HCT116 (cell line): ENCODE measurements around the gene CTU1. TPM values are rescaled to one million over a fixed set of nuclear protein-coding genes. Genes with fewer than 3 reads are reported as not detected.

ENCODE experiments used
- ATAC-seq: fragments of 200-7000 bp; cut with Tn5 transposase; 2 replicates; pipeline ENCODE4 v1.9.1; 2020; ENCODE audit warnings: mild to moderate bottlenecking, moderate library complexity
- BruUV-seq: library from RNA; stranded (reverse); fragments of 400-500 nt; replicated peaks from 2 replicates; lab custom pipeline; 2021; lab: Mats Ljungman, UMichigan
- CTCF ChIA-PET: fragments of 300-600 bp; sonication (Branson Sonifier 250); formaldehyde crosslinking; loops from one replicate; lab custom pipeline; 2021; ENCODE audit warnings: antibody characterized with exemption; lab: Charles Lee
- POLR2A ChIA-PET: fragments of 300-600, 350-600 bp; sonication (Branson Sonifier 250); formaldehyde crosslinking; loops from one replicate; lab custom pipeline; 2021; ENCODE audit warnings: antibody characterized with exemption; lab: Charles Lee
- RAD21 ChIA-PET, 2 experiments: fragments of 300-600 bp; sonication (Branson Sonifier 250); formaldehyde crosslinking; loops; one replicate each; lab custom pipeline; 2023; ENCODE audit warnings: low total read pairs in 2 of 2; ENCODE audit not compliant: uncharacterized antibody in 2 of 2, unreplicated experiment in 2 of 2, low non-redundant PET in 1 of 2; lab: Charles Lee
- DNase-seq: peaks from one replicate; pipeline ENCODE4 v3.0.0-alpha.2; 2010; ENCODE audit warnings: low read depth, low spot score
- H2AFZ ChIP-seq: fragments of 200-600 bp; shearing (Covaris generic), sonication (generic); 2 replicates; pipeline ENCODE4 v1.6.1; 2017; ENCODE audit warnings: low read depth, mixed run types, mixed read lengths, antibody characterized with exemption, low read length; ENCODE audit not compliant: poor library complexity, severe bottlenecking
- H3K27ac ChIP-seq: 2 replicates; pipeline ENCODE4 v1.5.1; 2012; ENCODE audit warnings: low read depth, low read length
- H3K27me3 ChIP-seq: fragments of 200-600 bp; sonication (generic); 2 replicates; pipeline ENCODE4 v1.6.1; 2016; ENCODE audit warnings: mixed run types, low read length, mixed read lengths; ENCODE audit not compliant: insufficient read depth
- H3K36me3 ChIP-seq, 2 experiments: fragments of 200-500 bp in 1 of 2; fragments of 200-600 bp in 1 of 2; sonication (Bioruptor generic) in 1 of 2; sonication (generic) in 1 of 2; 2 replicates each; pipeline versions ENCODE4 v1.5.1 to v1.6.1; 2014 to 2016; ENCODE audit warnings: low read length in 2 of 2, inconsistent platforms in 1 of 2, mixed read lengths in 1 of 2, mixed run types in 1 of 2; ENCODE audit not compliant: insufficient read depth in 2 of 2, control insufficient read depth in 1 of 2
- H3K4me1 ChIP-seq, 2 experiments: fragments of 200-600 bp in 1 of 2; sonication (generic) in 1 of 2; 2 replicates each; pipeline versions ENCODE4 v1.5.1 to v1.6.1; 2012 to 2017; ENCODE audit warnings: low read length in 2 of 2, inconsistent platforms in 1 of 2, mild to moderate bottlenecking in 1 of 2, mixed read lengths in 1 of 2, mixed run types in 1 of 2, moderate library complexity in 1 of 2; ENCODE audit not compliant: insufficient read depth in 2 of 2, control insufficient read depth in 1 of 2
- H3K4me2 ChIP-seq: fragments of 200-600 bp; sonication (generic); 2 replicates; pipeline ENCODE4 v1.6.1; 2017; ENCODE audit warnings: mixed run types, low read length, mixed read lengths
- H3K4me3 ChIP-seq, 2 experiments: fragments of 200-600 bp in 1 of 2; sonication (generic) in 1 of 2; replicated peaks in 1 of 2; 2 replicates each; pipeline ENCODE4 v1.5.1; 2011 to 2016; ENCODE audit warnings: low read length in 2 of 2, control low read depth in 1 of 2, low read depth in 1 of 2, mild to moderate bottlenecking in 1 of 2, mixed read lengths in 1 of 2, mixed run types in 1 of 2
- H3K79me2 ChIP-seq: fragments of 200-600 bp; sonication (generic); 2 replicates; pipeline ENCODE4 v1.6.1; 2017; ENCODE audit warnings: mild to moderate bottlenecking, mixed run types, low read length, moderate library complexity, mixed read lengths; ENCODE audit not compliant: insufficient read depth
- H3K9ac ChIP-seq: fragments of 200-600 bp; sonication (generic); 2 replicates; pipeline ENCODE4 v1.6.1; 2016; ENCODE audit warnings: low read length, mixed read lengths
- H3K9me2 ChIP-seq: fragments of 200-600 bp; sonication (generic), shearing (Covaris generic); 2 replicates; pipeline ENCODE4 v1.6.1; 2017; ENCODE audit warnings: mixed run types, mild to moderate bottlenecking, moderate library complexity; ENCODE audit not compliant: insufficient read depth
- H3K9me3 ChIP-seq, 2 experiments: fragments of 200-500 bp in 1 of 2; fragments of 200-600 bp in 1 of 2; sonication (Bioruptor generic) in 1 of 2; sonication (generic) in 1 of 2; 2 replicates each; pipeline ENCODE4 v1.6.1; 2014 to 2017; ENCODE audit warnings: low read length in 2 of 2, mixed read lengths in 2 of 2, inconsistent platforms in 1 of 2, low read depth in 1 of 2, mild to moderate bottlenecking in 1 of 2, mixed run types in 1 of 2, moderate library complexity in 1 of 2; ENCODE audit not compliant: control insufficient read depth in 1 of 2, insufficient read depth in 1 of 2
- H4K20me1 ChIP-seq: fragments of 200-600 bp; sonication (generic), shearing (Covaris generic); 2 replicates; pipeline ENCODE4 v1.6.1; 2017; ENCODE audit warnings: mixed run types, mild to moderate bottlenecking, moderate library complexity; ENCODE audit not compliant: insufficient read depth
- CBX3 ChIP-seq: IDR thresholded peaks from 2 replicates; pipeline ENCODE4 v1.6.1; 2012; ENCODE audit warnings: low read depth
- EGR1 ChIP-seq: IDR thresholded peaks from 2 replicates; pipeline ENCODE4 v1.6.1; 2012; ENCODE audit warnings: low read depth
- ELF1 ChIP-seq: IDR thresholded peaks from 2 replicates; pipeline ENCODE4 v1.6.1; 2012; ENCODE audit warnings: low read depth, borderline replicate concordance
- RAD21 ChIP-seq: IDR thresholded peaks from 2 replicates; pipeline ENCODE4 v1.6.1; 2012; ENCODE audit warnings: low read depth, mild to moderate bottlenecking
- SRF ChIP-seq: IDR thresholded peaks from 2 replicates; pipeline ENCODE4 v1.6.1; 2012; ENCODE audit warnings: low read depth
- TCF7L2 ChIP-seq: IDR thresholded peaks from 2 replicates; pipeline ENCODE4 v1.7.0; 2011; ENCODE audit warnings: borderline replicate concordance, inconsistent platforms; ENCODE audit not compliant: insufficient read depth, insufficient read length; ENCODE audit errors: extremely low read depth
- ZFX ChIP-seq: fragments of 450-650 bp; IDR thresholded peaks from 2 replicates; pipeline ENCODE4 v1.6.1; 2017
- intact Hi-C: fragments of 100-400 bp; cut with micrococcal nuclease; formaldehyde crosslinking; loops from 2 replicates; pipeline ENCODE4 v1.10.0; 2022
- total RNA-seq: library from RNA; stranded (reverse); gene quantifications from one replicate; pipeline ENCODE4 v1.2.1, GENCODE V29; 2021; ENCODE audit not compliant: unreplicated experiment
- TF ChIP-seq, protein P1 (sequence below), 3 experiments: fragments of 200-600 bp in 1 of 3; sonication (generic) in 1 of 3; IDR thresholded peaks in 2 of 3; conservative IDR thresholded peaks in 1 of 3; 2 replicates each; pipeline ENCODE4 v1.5.1; 2012 to 2017; ENCODE audit warnings: low read depth in 2 of 3, low read length in 2 of 3, antibody characterized with exemption in 1 of 3, borderline replicate concordance in 1 of 3, control low read depth in 1 of 3, mild to moderate bottlenecking in 1 of 3, mixed read lengths in 1 of 3, mixed run types in 1 of 3, moderate library complexity in 1 of 3; ENCODE audit not compliant: insufficient read depth in 1 of 3
- TF ChIP-seq, protein P2 (sequence below): IDR thresholded peaks from 2 replicates; pipeline ENCODE4 v1.6.1; 2012
- TF ChIP-seq, protein P3 (sequence below): IDR thresholded peaks from 2 replicates; pipeline ENCODE4 v1.6.1; 2011; ENCODE audit warnings: mild to moderate bottlenecking, low read length, moderate library complexity; ENCODE audit not compliant: insufficient replicate concordance; ENCODE audit errors: extremely low read depth

The CTU1 gene
- total RNA-seq, 1 experiment from 2014 or later: 14.0 TPM

DNA sequence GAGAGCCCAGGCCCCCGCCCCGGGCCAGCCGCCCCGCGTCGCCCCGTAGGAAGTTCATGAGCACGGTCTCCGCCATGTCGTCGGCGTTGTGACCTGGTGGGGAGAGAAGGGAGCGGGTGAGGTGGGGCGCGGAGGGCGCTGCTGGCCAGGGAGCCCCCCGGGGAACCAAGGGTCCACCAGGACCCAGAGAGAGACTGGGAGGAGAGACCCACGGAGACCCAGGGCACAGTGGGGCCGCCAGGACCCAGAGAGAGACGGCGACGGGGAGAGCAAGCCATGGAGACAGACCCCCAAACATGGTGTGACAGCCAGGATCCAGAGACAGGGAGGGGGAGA, 9.2 kb downstream of the CTU1 start:
- CTCF ChIA-PET: no interaction called here
- H3K79me2 ChIP-seq: peaks cover 9% of the 10 kb centered on the region; the same call in 1 of the 2 replicates
- H3K4me3 ChIP-seq: no peak overlapping the region
- TF ChIP-seq, protein P1, sequence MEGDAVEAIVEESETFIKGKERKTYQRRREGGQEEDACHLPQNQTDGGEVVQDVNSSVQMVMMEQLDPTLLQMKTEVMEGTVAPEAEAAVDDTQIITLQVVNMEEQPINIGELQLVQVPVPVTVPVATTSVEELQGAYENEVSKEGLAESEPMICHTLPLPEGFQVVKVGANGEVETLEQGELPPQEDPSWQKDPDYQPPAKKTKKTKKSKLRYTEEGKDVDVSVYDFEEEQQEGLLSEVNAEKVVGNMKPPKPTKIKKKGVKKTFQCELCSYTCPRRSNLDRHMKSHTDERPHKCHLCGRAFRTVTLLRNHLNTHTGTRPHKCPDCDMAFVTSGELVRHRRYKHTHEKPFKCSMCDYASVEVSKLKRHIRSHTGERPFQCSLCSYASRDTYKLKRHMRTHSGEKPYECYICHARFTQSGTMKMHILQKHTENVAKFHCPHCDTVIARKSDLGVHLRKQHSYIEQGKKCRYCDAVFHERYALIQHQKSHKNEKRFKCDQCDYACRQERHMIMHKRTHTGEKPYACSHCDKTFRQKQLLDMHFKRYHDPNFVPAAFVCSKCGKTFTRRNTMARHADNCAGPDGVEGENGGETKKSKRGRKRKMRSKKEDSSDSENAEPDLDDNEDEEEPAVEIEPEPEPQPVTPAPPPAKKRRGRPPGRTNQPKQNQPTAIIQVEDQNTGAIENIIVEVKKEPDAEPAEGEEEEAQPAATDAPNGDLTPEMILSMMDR (IDR thresholded peaks at IDR 0.05 in 2 of 3, conservative IDR thresholded peaks at IDR 0.05 in 1 of 3; ENCODE audit: borderline replicate concordance in 1 of 3, insufficient read depth in 1 of 3, low read depth in 2 of 3, low read length in 2 of 3): no peak
- no peak for TF ChIP-seq TCF7L2
- no peak for TF ChIP-seq CBX3
- TF ChIP-seq EGR1: no peak
- TF ChIP-seq, protein P2, sequence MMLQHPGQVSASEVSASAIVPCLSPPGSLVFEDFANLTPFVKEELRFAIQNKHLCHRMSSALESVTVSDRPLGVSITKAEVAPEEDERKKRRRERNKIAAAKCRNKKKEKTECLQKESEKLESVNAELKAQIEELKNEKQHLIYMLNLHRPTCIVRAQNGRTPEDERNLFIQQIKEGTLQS: no peak
- TF ChIP-seq, protein P3, sequence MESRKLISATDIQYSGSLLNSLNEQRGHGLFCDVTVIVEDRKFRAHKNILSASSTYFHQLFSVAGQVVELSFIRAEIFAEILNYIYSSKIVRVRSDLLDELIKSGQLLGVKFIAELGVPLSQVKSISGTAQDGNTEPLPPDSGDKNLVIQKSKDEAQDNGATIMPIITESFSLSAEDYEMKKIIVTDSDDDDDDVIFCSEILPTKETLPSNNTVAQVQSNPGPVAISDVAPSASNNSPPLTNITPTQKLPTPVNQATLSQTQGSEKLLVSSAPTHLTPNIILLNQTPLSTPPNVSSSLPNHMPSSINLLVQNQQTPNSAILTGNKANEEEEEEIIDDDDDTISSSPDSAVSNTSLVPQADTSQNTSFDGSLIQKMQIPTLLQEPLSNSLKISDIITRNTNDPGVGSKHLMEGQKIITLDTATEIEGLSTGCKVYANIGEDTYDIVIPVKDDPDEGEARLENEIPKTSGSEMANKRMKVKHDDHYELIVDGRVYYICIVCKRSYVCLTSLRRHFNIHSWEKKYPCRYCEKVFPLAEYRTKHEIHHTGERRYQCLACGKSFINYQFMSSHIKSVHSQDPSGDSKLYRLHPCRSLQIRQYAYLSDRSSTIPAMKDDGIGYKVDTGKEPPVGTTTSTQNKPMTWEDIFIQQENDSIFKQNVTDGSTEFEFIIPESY: no peak
- TF ChIP-seq ELF1: no peak
- TF ChIP-seq ZFX: no peak
- no peak for TF ChIP-seq RAD21
- TF ChIP-seq SRF: no peak
- TF ChIP-seq, all 23 proteins: peak for 0
- Histone ChIP-seq H4K20me1 (no peaks in the 10 kb centered on the region), H3K9ac (no peak overlapping the region), H3K9me2 (no peaks in the 10 kb centered on the region), H2AFZ (no peak overlapping the region), H3K4me1 (peaks cover 0 to 6% of the 10 kb centered on the region in 2 experiments; a peak in 1 of 4 replicates), H3K27me3 (no peaks in the 10 kb centered on the region), H3K4me2 (no peak overlapping the region), H3K9me3 (no peaks in the 10 kb centered on the region), H3K36me3 (peaks cover 6 to 12% of the 10 kb centered on the region in 2 experiments; a peak in 3 of 4 replicates), H3K27ac (no peak overlapping the region)
- ChIA-PET POLR2A (no interaction called here), RAD21 (no interaction called here)
- ATAC-seq: no peak
- no TSS peak for BruUV-seq
- intact Hi-C loops: loop anchor here (5.0 to 10.0 kb wide), 2 partner anchors 192 to 734 kb away; partner anchors contain the start of gene NAPSA
- DNase-seq: no peak
